ENCODE results near the gene CACNG1. TPM values are rescaled to one million over a fixed set of nuclear protein-coding genes. Genes with fewer than 3 reads are reported as not detected.

The CACNG1 gene
- total RNA-seq, 1 donor from 2014 or later: 0.18 TPM

DNA sequence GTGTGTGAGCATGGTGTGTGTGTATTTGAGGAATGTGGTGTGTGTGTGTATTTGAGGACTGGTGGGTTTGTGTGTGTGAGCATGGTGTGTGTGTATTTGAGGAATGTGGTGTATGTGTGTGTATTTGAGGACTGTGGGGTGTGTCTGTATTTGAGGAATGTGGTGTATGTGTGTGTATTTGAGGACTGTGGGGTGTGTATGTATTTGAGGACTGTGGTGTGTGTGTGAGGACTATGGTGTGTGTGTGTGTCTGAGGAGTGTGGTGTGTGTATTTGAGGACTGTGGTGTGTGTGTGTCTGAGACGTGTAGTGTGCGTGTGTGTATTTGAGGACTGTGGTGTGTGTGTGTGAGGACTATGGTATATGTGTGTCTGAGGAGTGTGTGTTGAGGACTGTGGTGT, 18.0 kb upstream of the CACNG1 start:
- TF ChIP-seq, protein P1, sequence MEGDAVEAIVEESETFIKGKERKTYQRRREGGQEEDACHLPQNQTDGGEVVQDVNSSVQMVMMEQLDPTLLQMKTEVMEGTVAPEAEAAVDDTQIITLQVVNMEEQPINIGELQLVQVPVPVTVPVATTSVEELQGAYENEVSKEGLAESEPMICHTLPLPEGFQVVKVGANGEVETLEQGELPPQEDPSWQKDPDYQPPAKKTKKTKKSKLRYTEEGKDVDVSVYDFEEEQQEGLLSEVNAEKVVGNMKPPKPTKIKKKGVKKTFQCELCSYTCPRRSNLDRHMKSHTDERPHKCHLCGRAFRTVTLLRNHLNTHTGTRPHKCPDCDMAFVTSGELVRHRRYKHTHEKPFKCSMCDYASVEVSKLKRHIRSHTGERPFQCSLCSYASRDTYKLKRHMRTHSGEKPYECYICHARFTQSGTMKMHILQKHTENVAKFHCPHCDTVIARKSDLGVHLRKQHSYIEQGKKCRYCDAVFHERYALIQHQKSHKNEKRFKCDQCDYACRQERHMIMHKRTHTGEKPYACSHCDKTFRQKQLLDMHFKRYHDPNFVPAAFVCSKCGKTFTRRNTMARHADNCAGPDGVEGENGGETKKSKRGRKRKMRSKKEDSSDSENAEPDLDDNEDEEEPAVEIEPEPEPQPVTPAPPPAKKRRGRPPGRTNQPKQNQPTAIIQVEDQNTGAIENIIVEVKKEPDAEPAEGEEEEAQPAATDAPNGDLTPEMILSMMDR (IDR thresholded peaks at IDR 0.05; ENCODE audit: unreplicated experiment): no peak
- Mint-ChIP-seq H3K27ac (no peak overlapping the region), H3K4me3 (no peak overlapping the region), H3K4me1 (no peaks in the 10 kb centered on the region), H3K27me3 (ENCODE audit: low read depth) (no peaks in the 10 kb centered on the region), H3K36me3 (no peaks in the 10 kb centered on the region), H3K9me3 (no peaks in the 10 kb centered on the region)
- no peak for DNase-seq (ENCODE audit: low spot score in 2 of 2, unreplicated experiment in 2 of 2)

DNA sequence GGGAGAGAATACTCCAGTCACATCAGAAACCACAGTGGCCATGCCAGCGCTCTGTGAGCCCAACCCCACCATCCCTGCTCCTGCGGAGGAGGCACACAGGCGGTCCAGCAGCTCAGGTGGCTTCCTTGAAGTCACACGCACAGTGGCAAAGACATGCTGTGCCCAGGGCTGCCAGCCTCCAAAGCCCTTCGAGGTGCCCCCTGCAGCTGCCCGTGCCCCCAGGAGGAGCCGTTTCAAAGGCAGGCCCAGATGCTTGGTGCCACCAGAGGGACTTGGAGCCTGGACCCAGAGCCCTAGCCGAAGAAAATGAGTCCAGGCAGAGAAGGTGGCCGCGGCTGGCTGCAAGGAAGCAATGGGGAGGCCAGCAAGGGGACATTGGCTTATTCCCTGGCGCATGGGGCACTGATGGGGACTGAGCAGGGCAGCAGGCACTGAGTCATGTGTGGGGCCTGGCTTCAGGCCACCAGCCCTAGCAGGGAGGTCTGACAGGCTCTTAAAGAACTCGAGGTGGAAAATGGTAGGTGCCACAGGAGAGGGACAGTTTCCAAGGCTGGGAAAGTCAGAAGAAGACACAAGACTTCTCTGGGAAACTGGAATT, 17.2 kb upstream of the CACNG1 start:
- Mint-ChIP-seq H3K4me3 (no peak overlapping the region), H3K9me3 (no peaks in the 10 kb centered on the region), H3K36me3 (no peaks in the 10 kb centered on the region), H3K4me1 (peaks cover 2% of the 10 kb centered on the region), H3K27me3 (ENCODE audit: low read depth) (no peaks in the 10 kb centered on the region), H3K27ac (no peak overlapping the region)
- TF ChIP-seq, protein P1 (IDR thresholded peaks at IDR 0.05; ENCODE audit: unreplicated experiment): no peak
- DNase-seq (ENCODE audit: low spot score in 2 of 2, unreplicated experiment in 2 of 2): no peak

GRCh38 chr17:67030641-67031040, 13.7 kb upstream of the CACNG1 start:
- Mint-ChIP-seq H3K4me1 (peaks cover 2% of the 10 kb centered on the region), H3K36me3 (no peaks in the 10 kb centered on the region), H3K9me3 (peaks cover 4% of the 10 kb centered on the region), H3K27me3 (ENCODE audit: low read depth) (no peaks in the 10 kb centered on the region), H3K4me3 (no peak overlapping the region), H3K27ac (no peak overlapping the region)
- TF ChIP-seq, protein P1 (IDR thresholded peaks at IDR 0.05; ENCODE audit: unreplicated experiment): no peak
- DNase-seq (ENCODE audit: low spot score in 2 of 2, unreplicated experiment in 2 of 2): no peak

DNA sequence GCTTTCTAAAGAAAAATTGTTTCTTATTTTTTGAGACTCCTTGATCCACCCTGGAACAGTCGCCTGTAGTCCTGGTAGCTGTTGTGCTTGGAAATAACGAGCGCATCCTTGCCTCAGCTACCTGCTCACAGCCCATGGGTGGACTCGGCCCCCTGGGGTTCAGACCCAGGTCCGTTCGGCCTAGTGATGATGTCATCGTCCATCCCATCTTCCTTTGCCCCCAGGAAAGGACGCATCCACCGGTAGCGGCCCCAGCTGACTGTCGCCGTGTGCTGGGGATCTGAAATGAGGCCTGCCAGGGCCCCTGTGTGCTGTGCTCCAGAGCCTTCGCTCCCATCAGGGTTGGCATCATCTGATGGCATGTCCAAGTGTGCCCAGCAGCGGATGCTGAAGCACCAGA, 12.0 kb upstream of the CACNG1 start:
- TF ChIP-seq, protein P1 (IDR thresholded peaks at IDR 0.05; ENCODE audit: unreplicated experiment): no peak
- peaks cover 4% of the 10 kb centered on the region for H3K9me3 Mint-ChIP-seq
- no peaks in the 10 kb centered on the region for H3K36me3 Mint-ChIP-seq
- no peak overlapping the region for H3K27ac Mint-ChIP-seq
- DNase-seq (ENCODE audit: low spot score in 2 of 2, unreplicated experiment in 2 of 2): no peak
- no peak overlapping the region for H3K4me3 Mint-ChIP-seq
- no peaks in the 10 kb centered on the region for H3K27me3 Mint-ChIP-seq (ENCODE audit: low read depth)
- H3K4me1 Mint-ChIP-seq: peaks cover 2% of the 10 kb centered on the region

GRCh38 chr17:67032985-67033384, 11.4 kb upstream of the CACNG1 start:
- no peaks in the 10 kb centered on the region for H3K36me3 Mint-ChIP-seq
- H3K27me3 Mint-ChIP-seq (ENCODE audit: low read depth): no peaks in the 10 kb centered on the region
- TF ChIP-seq, protein P1 (IDR thresholded peaks at IDR 0.05; ENCODE audit: unreplicated experiment): no peak
- H3K4me3 Mint-ChIP-seq: no peak overlapping the region
- H3K27ac Mint-ChIP-seq: no peak overlapping the region
- peaks cover 4% of the 10 kb centered on the region for H3K9me3 Mint-ChIP-seq
- H3K4me1 Mint-ChIP-seq: peaks cover 2% of the 10 kb centered on the region
- DNase-seq (ENCODE audit: low spot score in 2 of 2, unreplicated experiment in 2 of 2): no peak

DNA sequence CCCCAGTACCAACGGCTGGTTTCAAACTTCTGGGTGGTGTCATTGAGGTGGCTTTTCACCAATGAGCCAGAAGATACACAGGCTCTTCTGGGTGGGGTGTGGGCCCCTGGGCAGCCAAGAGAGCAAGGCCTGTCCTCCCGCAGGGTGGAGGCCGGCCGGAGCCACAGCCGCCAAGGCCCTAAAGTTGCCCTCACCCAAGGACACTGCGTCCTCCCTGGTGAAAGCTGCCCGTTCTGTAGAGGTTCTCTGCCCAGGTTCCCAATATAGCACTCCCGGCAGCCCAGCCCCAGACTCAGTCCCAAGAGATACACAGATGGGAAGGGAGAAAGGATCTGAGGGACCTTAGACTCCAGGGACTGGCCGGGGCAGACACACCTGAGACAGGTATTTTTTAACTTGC, 10.7 kb upstream of the CACNG1 start:
- peaks cover 2% of the 10 kb centered on the region for H3K27me3 Mint-ChIP-seq (ENCODE audit: low read depth)
- H3K4me1 Mint-ChIP-seq: peaks cover 2% of the 10 kb centered on the region
- TF ChIP-seq, protein P1 (IDR thresholded peaks at IDR 0.05; ENCODE audit: unreplicated experiment): no peak
- H3K27ac Mint-ChIP-seq: no peak overlapping the region
- H3K4me3 Mint-ChIP-seq: no peak overlapping the region
- peaks cover 4% of the 10 kb centered on the region for H3K9me3 Mint-ChIP-seq
- no peak for DNase-seq (ENCODE audit: low spot score in 2 of 2, unreplicated experiment in 2 of 2)
- no peaks in the 10 kb centered on the region for H3K36me3 Mint-ChIP-seq

All from mesothelial cell of epicardium (in vitro differentiated cells).